HG03558 (cell line): ENCODE results near the gene TRERF1.

Experiments used
- ATAC-seq: cut with Tn5 transposase; IDR thresholded peaks from one replicate; pipeline ENCODE4 v1.9.1; 2021; ENCODE audit warnings: moderate number of reproducible peaks; ENCODE audit not compliant: unreplicated experiment; ENCODE audit errors: extremely low read depth

The TRERF1 gene

DNA sequence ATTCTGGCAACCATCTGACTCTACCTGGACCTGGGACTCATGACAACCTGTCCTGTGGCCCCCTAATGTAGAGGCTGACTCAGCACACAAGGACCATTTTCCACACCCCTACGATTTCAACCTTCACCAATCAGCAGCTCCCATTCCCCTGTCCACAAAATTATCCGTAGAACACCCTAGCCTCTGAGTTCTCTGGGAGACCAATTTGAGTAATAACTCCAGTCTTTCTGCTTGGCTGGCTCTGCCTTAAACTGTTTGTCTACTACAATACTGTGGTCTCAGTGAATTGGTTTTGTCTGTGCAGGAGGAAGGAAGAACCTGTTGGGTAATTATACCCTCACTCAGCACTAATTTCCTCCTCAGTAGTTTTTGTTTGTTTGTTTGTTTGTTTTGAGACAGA lies 134.7 kb downstream of the TRERF1 start:
- ATAC-seq, result no peak

DNA sequence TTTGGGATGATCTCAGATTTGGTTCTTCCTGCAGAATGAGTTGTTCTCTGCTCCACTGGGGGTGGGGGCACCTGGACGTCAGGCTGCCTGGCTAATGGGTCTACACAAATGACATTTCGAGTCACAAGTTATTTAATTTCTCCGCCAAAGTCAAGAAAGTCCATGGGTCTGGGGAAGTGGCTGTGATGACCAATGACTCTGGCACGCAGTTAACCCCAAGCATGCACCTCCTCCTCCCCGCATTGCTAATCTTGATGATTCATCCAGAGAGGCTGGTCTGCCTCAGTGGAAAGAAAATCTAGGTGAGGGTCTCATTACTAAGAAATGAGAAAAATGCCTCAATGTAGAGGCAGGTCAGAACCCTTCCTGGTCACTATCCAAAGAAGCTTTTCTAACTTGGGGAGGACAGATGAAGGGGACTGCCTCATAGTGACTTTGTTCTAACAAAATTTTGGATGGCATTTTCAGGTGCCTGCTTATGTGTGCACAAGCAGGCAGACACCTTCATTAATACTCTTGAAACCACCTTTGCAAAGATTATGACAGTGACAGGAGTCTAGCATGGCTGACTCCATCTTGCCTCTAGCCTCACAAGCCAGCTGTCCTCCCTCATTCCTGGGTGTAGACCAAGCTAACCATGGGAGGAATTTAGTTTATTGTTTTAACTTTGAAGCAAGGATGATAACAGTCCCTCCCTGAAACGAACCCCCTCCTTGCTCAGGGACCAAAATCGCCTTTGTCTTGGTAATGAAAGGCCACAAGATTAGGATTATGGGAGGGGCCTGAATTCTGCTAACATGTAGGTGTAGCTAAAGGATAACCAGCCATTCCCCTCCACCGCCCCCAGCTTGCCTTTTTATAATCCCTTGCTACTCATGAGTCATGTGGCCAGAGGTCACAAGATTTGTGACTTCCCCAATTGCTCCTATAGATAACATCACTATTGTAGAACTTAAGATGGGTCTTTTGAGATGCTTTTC lies 135.4 kb downstream of the TRERF1 start:
- no peak for ATAC-seq

DNA sequence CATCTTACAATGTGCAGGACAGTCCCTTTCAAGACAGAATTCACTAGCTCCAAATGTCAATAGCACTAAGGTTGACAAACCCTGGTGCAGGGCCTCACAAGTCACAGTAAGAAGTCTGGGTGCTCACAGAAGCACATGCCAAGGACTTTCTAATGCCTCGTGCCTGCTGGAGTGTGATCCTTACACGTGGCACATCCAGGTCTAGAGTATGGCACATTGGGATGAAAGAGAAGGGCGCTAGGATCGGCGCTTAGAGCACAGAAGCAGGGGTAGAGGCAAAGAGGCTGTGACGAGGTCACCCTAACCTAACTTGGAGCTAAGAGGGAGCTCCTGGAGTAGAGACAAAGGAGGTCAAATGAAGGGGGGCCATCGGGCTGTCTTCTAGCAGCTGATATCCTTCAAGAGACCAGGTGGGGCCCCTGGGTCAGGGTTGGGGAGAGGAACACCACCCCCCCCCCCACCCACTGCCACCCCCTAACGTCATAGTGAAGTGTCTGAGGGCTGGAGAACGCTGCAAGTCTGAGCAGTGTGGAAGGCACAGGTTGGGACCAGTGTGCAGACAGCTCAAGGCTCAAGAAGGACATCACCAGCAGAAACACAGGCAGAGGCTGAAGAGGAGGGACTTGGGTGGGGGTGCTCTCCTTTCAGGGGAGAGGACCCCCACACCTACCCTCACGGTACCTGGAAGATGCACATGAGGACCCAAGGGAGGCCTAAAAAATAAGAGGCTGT lies 136.3 kb downstream of the TRERF1 start:
- no peak for ATAC-seq

DNA sequence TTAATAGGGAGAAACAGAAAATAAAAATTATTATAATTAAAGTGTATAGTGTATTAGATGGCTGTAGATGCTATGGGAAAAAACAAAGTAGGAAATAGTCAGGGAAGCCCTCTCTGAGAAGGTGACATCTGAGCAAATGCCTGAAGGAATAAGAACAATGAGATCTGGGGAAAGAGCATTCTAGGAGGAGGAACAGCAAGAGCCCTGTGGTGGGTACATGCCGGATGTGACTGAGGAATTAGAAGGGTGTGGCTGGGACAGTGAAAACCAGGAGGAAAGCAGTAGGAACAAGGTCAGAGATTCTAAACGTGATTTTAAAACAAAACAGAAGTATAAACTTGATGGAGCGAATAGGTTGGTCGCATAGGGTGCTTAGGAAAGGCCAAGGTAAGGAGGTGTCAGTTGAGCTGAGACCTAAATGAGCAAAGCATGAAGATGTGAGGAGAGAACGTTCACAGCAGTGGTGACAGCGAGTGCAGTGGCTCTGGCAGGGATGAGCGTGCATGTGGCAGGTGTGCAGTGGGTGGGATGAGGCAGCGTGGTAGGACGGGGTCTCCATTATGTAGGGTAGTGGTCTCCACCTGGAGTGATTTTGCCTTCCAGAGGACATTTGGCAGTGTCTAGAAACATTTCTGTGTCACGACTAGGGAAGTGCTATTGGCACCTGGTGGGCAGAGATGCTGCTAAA lies 137.0 kb downstream of the TRERF1 start:
- no peak for ATAC-seq

DNA sequence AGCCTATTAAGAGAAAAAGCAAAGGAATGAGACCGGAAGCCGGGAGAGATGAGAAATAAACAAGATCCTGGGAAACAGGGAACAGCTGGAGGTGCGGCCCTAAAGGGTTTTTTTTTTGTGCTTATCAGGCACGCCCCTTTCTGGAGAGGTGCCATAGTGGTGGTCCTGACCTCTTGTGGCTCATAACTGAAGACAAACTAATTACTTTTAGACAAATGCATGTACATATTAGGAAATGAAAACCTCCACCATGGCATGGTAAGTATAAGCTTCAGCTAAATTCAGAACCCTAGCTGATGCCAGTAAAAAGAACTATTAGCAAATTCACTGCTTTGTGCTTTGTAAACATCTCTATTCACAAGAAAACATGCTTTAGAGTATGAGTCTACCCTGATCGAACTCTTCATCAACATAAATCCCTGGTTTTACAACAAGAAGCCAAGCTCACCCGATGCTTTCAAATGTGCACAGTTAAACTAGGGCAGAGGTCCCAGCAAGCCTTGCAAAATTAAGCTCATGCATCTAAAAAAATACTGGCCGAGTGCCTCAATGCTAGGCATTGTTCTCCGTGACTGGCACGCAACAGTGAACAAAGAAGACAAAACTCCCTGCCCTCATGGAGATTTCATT lies 137.7 kb downstream of the TRERF1 start:
- ATAC-seq, result no peak

DNA sequence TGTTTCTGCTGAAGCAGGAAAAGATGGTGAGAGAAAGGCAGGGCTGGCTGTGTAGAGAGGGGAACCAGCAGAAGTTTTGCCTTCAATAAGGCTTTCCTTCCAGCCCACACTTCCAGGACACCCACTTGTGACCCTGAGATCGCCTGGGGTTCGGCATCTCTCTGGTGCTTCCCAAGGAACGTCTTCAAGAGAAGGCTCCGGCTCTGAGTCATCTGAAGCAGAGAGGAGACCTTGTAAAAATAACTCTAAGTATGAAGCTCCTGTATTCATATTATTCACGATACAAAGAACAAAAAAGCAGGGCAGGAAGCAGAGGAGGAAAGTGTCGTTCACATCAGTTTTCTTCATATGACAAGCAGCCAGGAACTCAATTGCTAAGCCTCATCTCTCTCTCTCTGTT lies 138.7 kb downstream of the TRERF1 start:
- no peak for ATAC-seq

DNA sequence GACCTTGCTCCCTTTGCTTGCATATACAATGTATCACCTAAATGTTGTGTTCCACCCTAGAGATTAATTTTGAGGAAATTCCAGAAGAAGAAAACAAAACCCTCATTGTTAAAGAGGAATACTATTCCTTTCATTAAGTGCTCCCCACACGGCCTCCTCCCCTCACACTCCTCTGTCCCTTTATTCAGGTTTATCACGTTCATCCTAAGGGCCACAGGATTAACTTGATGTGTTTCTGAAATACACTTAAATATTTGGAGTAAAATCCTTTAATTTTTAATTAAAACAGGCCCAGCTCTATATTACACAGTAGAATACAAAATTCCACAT lies 144.6 kb downstream of the TRERF1 start:
- ATAC-seq, result no peak

DNA sequence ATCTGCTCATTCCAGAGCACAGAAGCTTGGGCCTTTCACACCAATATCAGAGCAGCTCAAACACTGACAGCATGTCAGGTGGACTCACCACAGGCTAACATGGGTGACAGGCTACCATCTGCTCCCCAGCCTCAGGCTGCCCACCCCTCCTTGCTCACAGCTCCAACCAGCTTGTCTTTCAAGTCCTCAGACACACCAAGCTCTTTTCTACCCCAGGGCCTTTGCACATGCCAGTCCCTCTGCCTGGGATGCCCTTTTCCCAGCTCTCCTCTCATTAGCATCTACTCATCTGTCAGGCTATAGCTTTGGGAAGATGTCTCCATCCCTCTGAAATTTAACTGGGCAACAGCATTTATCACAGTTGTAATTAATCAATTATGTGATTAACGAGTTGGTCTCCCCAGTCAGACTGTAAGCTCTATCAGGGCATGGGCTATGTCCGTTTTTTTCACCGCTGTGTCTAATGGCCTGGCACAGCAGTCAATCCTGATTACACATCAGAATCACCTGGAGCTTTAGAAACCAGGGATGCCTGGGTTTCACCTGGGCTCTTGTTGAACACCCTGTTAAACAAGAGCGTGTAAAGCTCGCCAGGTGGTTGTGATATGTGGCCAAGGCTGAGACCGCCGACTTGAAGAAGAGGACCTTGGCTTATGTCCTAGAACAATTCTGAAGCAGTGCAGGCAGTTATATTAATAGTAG lies 145.1 kb downstream of the TRERF1 start:
- no peak for ATAC-seq

DNA sequence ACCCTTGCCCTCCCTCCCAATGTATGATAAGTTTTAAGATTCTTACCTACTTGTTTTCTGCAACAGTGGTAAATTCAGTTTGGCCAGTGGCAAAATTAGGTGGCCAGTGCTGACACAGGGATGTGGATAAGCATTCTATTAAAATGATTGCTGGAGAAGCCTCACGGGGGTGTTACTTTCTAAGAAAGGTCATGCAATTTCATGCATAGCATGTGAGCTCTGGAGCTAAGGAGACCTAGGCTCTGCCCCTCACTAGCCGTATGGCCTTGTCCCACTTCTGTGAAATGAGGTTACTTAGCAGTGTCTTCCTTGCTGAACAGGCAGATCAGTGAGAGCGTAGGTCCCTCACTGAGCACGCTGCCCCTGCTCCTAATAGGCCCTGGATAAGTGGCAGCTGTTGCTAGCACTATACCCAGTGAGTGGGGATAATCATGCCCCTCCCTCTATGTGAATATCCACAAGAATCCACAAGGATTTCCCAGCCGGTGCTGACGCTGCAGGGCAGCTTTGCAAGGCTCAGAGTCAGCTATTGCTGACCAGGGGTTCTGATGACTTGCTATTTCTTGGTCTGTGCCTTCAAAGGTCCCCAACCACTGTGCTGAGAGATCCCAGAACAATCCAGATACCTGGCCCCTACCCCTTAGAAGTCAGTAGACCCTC lies 147.5 kb downstream of the TRERF1 start:
- ATAC-seq, result no peak

DNA sequence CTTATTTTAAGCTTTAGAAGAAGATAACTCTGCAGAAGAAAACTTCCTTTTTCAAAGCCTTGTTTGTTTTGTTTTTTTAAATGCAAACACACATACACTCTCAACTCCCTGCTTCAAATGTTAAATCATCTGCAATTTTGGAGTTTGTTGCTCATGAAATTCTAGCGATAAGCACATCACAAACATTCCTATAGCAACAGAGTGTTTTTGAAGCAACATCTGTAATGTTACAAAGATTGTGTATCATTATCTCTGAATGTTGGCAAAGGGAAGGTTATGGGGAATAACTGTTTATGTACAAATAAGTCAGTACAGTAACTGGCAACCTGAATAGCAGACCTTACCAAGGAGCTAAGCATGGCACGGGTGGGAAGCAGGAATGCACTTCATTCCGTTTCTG lies 149.3 kb downstream of the TRERF1 start:
- ATAC-seq, result no peak

DNA sequence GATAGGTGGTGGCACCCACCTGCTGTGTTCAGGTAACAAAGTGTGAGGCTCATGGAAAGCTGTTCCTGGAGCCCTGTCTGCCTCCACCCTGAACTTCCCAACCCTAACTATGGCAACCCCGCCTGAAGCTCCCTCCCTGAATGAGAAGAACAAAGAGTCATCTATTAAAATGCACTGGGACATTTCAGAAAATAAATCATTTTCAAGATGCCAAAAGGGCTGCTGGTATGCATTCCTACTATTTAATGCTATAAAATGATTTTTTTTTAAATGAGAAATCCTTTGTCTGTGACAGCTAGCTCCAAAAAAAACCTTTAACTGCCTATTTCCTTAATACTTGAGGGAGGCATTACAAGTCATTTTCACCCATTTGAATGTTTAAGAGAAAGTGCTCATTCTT lies 149.7 kb downstream of the TRERF1 start:
- no peak for ATAC-seq

DNA sequence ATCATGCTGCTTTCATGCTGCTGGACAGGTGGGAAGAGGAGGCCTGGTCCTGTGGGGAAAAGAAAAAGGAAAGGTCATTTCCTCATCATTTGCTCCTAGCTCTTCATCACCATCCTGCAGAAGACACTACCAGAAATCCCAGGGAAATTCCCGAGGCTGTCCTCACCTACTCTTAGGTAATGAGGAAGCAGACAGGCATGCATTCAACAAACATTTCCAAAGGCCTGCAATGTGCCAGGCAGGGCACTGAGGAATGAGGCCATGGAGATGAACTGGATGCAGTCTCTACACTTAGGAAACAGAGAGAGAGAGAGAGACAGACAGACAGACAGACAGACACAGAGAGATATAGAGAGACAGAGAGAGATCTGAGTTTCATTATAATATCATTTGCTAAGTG lies 151.0 kb downstream of the TRERF1 start:
- no peak for ATAC-seq

DNA sequence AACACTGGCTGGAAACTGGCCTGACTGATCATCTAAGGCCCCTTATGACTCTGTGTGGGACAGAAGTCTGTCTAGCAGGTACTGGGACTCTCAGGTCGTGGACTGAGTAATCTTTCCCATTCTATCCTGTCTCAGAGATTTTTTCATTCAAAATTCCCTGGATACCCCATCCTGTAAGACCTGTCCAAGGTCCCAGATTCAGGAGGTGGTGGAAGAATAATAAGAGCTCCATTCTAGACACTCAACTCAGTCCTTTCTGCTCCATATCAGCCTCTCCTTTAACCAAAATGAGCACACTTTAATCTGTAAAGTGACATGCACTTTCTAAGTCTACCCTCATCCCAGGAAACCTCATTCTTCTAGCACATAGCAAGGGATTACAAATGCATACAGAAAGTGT lies 151.5 kb downstream of the TRERF1 start:
- ATAC-seq, result no peak

DNA sequence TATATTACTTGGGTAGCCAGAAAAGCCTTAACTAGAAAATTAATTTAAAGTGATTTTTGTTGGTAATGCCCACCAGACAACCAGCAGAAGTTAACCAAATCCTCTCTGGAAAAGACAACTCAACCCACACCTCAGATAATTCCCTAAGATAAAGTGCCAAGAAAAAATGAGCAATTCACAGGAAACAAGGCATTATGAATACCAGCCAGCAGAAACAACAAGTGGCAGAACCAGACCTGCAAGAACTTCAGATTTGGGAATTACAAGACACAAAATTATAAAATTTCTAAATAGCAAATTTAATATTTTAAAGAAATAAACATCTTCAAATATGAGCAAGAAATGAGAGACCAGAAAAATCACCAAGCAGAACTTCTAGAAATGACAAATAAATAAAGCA lies 154.1 kb downstream of the TRERF1 start:
- no peak for ATAC-seq

DNA sequence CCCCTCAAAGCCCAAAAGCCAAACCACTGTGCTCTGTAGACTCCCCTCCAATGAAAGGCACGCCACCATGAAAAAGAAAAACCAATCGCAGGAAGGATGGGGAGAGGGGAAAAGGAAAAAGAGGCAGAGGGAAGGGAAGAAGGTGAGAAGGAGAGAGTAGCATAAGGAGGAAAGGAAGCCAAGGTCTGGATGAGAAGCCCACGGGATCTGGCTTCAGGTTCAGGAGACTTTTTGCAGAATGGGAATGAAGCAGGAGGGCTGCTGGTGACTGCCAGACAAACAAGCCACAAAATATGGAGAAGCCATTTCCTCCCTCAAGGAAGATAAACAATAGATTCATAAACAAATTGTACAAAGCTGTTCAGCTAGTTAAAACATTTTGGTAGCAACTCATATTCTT lies 155.1 kb downstream of the TRERF1 start:
- no peak for ATAC-seq

DNA sequence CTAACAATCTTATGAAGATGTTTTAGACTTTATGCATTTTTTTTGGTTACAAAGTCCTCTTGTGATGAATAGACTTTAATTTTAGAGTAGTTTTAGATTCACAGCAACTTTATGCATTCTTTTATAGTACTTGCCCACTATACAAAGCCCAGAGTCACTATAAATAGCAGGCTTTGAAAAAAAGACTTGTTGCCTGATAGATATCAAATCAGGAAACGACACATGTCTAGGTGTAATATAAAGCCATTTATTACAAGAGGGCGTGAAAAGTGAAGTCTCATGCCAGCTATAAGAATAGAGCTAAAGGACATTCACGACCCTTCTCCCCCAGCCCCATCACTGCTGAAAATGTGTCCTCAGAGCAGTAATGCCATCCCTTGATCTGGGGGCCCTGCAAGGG lies 156.0 kb downstream of the TRERF1 start:
- no peak for ATAC-seq

DNA sequence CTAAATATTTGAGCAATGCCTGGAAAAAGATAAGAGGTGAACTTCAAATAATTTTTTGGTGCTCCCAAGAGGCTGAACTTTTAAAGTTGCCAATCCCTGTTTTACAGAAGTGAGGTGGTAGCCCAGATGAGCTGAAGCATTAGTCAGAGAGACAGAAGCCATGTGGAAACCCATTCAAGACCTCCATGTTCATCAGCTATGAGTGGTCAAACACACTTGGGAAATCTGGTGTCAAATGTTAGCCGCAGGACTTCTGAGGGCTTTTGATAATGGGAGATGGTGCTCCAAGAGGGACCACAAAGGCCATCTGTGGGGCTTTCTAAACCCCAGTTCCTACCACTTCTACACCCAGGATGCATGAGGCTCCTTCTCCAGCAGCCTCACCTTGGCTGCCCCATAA lies 156.5 kb downstream of the TRERF1 start:
- ATAC-seq, result no peak

DNA sequence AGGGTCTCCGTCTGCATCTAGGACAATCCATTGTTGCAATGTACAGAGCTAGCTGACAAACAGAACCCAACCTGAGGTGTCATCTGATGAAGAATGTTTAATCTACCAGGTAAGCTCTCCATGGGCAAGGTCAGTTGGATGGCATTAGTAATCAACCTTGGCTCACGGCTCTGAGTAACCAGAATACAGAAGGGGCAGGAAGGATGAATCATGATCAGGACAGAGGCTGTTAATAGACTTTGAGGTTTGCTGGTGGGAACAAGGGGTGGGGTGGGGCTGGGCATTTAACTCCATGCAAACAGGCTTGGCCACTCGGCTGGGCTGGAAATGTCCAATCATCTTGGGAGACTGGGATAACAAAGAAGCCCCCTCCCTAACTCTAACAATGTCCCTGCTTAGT lies 157.0 kb downstream of the TRERF1 start:
- ATAC-seq, result no peak

DNA sequence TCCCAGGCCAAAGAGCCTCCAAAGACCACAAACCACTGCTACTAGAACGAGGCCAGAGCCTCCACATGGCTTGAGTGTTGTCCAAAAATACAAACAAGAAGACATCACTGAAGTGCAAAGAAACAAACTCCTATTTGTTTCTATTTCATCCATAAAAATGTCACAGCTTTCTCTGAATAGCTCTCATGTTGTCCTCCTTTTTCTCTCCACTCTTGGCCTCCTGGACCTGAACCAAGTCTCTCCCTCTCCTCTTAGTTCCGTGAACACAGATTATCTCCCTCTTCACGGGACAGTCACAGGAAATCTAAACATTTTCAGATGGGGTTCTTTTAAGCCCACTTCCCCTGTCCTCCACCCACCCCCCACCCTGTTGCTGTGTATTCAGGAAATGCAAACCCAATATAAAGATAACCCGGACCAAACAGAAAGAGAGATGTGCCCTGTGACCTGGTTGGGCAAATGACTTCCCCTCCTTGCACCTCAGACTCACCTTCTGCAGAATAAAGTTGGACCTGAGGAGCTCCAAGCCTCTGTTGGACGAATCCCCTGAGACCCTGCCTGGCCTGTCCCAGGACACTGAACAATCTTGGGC lies 158.2 kb downstream of the TRERF1 start:
- ATAC-seq, result no peak
